Astrocyte (in vitro differentiated cells and primary cell): ENCODE data around the gene GPBAR1. TPM values are rescaled to one million over a fixed set of nuclear protein-coding genes. Genes with fewer than 3 reads are reported as not detected.

Source experiments
- DNase-seq: peaks from one replicate; pipeline ENCODE4 v3.0.0-alpha.2; 2010; ENCODE audit warnings: low read depth
- FAIRE-seq: peaks from 2 replicates; lab custom pipeline; 2011; peaks lifted over from hg19 to GRCh38; lab: Jason Lieb, UNC
- H2AFZ ChIP-seq: 2 replicates; pipeline ENCODE4 v1.6.0; 2012; ENCODE audit warnings: low read depth, low read length, inconsistent platforms
- H3K27ac ChIP-seq: 2 replicates; pipeline ENCODE4 v1.5.1; 2011; ENCODE audit warnings: low read depth, low read length, inconsistent platforms
- H3K27me3 ChIP-seq: 2 replicates; pipeline ENCODE4 v1.6.0; 2011; ENCODE audit warnings: low read length, inconsistent platforms; ENCODE audit not compliant: insufficient read depth
- H3K36me3 ChIP-seq: 2 replicates; pipeline ENCODE4 v1.5.1; 2011; ENCODE audit warnings: low read length, inconsistent platforms; ENCODE audit not compliant: insufficient read depth
- H3K4me1 ChIP-seq: 2 replicates; pipeline ENCODE4 v1.5.1; 2011; ENCODE audit warnings: low read length, inconsistent platforms; ENCODE audit not compliant: insufficient read depth
- H3K4me2 ChIP-seq: 2 replicates; pipeline ENCODE4 v1.6.0; 2012; ENCODE audit warnings: low read length, inconsistent platforms
- H3K4me3 ChIP-seq: 2 replicates; pipeline ENCODE4 v1.5.1; 2011; ENCODE audit warnings: low read depth, mild to moderate bottlenecking, low read length, inconsistent platforms; ENCODE audit not compliant: insufficient read depth
- H3K79me2 ChIP-seq: 2 replicates; pipeline ENCODE4 v1.6.0; 2012; ENCODE audit warnings: mild to moderate bottlenecking, low read length, inconsistent platforms; ENCODE audit not compliant: insufficient read depth
- H3K9ac ChIP-seq: 2 replicates; pipeline ENCODE4 v1.6.0; 2012; ENCODE audit warnings: mild to moderate bottlenecking, low read length, inconsistent platforms
- H3K9me3 ChIP-seq: 2 replicates; pipeline ENCODE4 v1.5.1; 2012; ENCODE audit warnings: low read depth, mild to moderate bottlenecking, low read length, inconsistent platforms; ENCODE audit not compliant: insufficient read depth
- H4K20me1 ChIP-seq: 2 replicates; pipeline ENCODE4 v1.6.0; 2012; ENCODE audit warnings: low read length, inconsistent platforms; ENCODE audit not compliant: insufficient read depth
- H3K27ac Mint-ChIP-seq: one replicate; pipeline ENCODE4 v1.8.0; 2021; ENCODE audit warnings: mild to moderate bottlenecking, mixed read lengths; ENCODE audit not compliant: unreplicated experiment
- H3K27me3 Mint-ChIP-seq: one replicate; pipeline ENCODE4 v1.8.0; 2021; ENCODE audit warnings: low read depth, mixed read lengths; ENCODE audit not compliant: unreplicated experiment
- H3K36me3 Mint-ChIP-seq: one replicate; pipeline ENCODE4 v1.8.0; 2021; ENCODE audit warnings: low read depth, mixed read lengths; ENCODE audit not compliant: unreplicated experiment
- H3K4me1 Mint-ChIP-seq: one replicate; pipeline ENCODE4 v1.8.0; 2021; ENCODE audit warnings: low read depth, mixed read lengths; ENCODE audit not compliant: unreplicated experiment
- H3K4me3 Mint-ChIP-seq: one replicate; pipeline ENCODE4 v1.8.0; 2021; ENCODE audit warnings: mild to moderate bottlenecking, moderate library complexity, mixed read lengths; ENCODE audit not compliant: unreplicated experiment
- H3K9me3 Mint-ChIP-seq: one replicate; pipeline ENCODE4 v1.8.0; 2021; ENCODE audit warnings: mild to moderate bottlenecking, mixed read lengths; ENCODE audit not compliant: unreplicated experiment
- EZH2 ChIP-seq: IDR thresholded peaks from 2 replicates; pipeline ENCODE4 v1.6.1; 2012; ENCODE audit warnings: mild to moderate bottlenecking, low read length, inconsistent platforms; ENCODE audit not compliant: insufficient read depth
- total RNA-seq: library from RNA; stranded (reverse); gene quantifications from 2 replicates; pipeline ENCODE4 v1.2.1, GENCODE V29; 2021
- TF ChIP-seq, protein P1 (sequence below): IDR thresholded peaks from 2 replicates; pipeline ENCODE4 v1.5.1; 2011; ENCODE audit warnings: low read depth, mild to moderate bottlenecking, inconsistent platforms, low read length, moderate library complexity; ENCODE audit not compliant: insufficient read depth

GPBAR1 gene
- total RNA-seq, 1 donor from 2014 or later, result 0.70 TPM

DNA sequence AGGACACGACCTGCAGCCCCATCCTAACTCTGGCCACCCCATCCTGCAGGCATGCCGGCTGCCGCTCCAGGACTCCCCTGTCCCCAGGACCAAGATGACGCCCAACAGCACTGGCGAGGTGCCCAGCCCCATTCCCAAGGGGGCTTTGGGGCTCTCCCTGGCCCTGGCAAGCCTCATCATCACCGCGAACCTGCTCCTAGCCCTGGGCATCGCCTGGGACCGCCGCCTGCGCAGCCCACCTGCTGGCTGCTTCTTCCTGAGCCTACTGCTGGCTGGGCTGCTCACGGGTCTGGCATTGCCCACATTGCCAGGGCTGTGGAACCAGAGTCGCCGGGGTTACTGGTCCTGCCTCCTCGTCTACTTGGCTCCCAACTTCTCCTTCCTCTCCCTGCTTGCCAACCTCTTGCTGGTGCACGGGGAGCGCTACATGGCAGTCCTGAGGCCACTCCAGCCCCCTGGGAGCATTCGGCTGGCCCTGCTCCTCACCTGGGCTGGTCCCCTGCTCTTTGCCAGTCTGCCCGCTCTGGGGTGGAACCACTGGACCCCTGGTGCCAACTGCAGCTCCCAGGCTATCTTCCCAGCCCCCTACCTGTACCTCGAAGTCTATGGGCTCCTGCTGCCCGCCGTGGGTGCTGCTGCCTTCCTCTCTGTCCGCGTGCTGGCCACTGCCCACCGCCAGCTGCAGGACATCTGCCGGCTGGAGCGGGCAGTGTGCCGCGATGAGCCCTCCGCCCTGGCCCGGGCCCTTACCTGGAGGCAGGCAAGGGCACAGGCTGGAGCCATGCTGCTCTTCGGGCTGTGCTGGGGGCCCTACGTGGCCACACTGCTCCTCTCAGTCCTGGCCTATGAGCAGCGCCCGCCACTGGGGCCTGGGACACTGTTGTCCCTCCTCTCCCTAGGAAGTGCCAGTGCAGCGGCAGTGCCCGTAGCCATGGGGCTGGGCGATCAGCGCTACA, 2.1 kb downstream of the GPBAR1 start:
- peaks cover 30% of the 10 kb centered on the region for H3K4me1 Mint-ChIP-seq
- no peaks in the 10 kb centered on the region for H3K27me3 ChIP-seq
- no peak overlapping the region for H2AFZ ChIP-seq
- no peaks in the 10 kb centered on the region for H3K9me3 ChIP-seq
- no peak overlapping the region for H3K27ac Mint-ChIP-seq
- no peaks in the 10 kb centered on the region for H3K9me3 Mint-ChIP-seq
- H3K9ac ChIP-seq, result no peak overlapping the region
- FAIRE-seq, result no peak
- peaks cover 14% of the 10 kb centered on the region for H3K4me1 ChIP-seq
- peaks cover 8% of the 10 kb centered on the region for H3K79me2 ChIP-seq
- TF ChIP-seq, protein P1, sequence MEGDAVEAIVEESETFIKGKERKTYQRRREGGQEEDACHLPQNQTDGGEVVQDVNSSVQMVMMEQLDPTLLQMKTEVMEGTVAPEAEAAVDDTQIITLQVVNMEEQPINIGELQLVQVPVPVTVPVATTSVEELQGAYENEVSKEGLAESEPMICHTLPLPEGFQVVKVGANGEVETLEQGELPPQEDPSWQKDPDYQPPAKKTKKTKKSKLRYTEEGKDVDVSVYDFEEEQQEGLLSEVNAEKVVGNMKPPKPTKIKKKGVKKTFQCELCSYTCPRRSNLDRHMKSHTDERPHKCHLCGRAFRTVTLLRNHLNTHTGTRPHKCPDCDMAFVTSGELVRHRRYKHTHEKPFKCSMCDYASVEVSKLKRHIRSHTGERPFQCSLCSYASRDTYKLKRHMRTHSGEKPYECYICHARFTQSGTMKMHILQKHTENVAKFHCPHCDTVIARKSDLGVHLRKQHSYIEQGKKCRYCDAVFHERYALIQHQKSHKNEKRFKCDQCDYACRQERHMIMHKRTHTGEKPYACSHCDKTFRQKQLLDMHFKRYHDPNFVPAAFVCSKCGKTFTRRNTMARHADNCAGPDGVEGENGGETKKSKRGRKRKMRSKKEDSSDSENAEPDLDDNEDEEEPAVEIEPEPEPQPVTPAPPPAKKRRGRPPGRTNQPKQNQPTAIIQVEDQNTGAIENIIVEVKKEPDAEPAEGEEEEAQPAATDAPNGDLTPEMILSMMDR, result no peak
- TF ChIP-seq EZH2, result no peak
- H3K36me3 Mint-ChIP-seq, result peaks cover 21% of the 10 kb centered on the region
- H3K4me2 ChIP-seq, result no peak overlapping the region
- H3K27me3 Mint-ChIP-seq, result no peaks in the 10 kb centered on the region
- peaks cover 39% of the 10 kb centered on the region for H4K20me1 ChIP-seq
- H3K4me3 Mint-ChIP-seq, result no peak overlapping the region
- H3K4me3 ChIP-seq, result no peak overlapping the region
- H3K36me3 ChIP-seq, result peaks cover 21% of the 10 kb centered on the region
- no peak for DNase-seq
- H3K27ac ChIP-seq, result no peak overlapping the region

DNA sequence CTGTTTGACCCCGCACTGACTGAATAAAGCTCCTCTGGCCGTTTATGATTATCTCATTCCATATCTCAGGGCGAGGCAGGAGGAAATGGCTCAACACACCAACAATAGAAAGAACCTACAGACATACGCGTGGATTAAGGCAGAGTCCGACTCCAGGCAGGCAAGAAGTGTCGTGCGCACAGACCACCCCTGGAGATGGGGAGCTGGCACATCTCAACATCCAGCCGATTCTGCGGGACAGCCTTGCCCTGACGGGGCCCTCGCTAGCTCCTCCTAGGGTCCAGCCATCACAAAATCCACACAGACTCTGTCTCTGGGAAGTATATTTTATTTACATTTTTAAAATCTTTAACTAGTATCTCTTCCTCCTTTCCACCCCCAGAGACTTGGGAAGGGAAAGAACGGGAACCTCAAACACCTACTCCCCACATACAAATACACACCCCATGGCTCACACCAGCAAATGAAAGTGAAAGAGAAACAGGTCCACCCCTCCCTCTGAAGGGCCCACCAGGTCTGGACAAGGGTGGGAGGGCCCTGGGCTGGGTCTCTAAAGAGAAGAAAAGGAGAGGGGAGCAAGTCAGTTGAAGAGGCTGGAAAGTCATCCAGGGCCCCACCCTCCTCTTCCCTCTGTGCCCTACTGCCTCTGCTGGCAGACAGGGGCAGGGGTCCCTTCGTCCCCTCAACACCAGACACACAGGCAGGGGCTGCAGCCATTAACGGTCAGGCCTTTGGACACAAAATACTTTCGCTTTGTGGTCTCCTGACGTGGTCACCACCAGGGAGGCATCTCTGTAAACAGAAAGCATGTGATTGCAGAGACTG, 3.2 kb downstream of the GPBAR1 start:
- H3K4me1 Mint-ChIP-seq, result peaks cover 26% of the 10 kb centered on the region
- Histone ChIP-seq H3K27me3 (no peaks in the 10 kb centered on the region), H3K9ac (no peak overlapping the region), H3K4me3 (no peak overlapping the region), H3K9me3 (no peaks in the 10 kb centered on the region), H4K20me1 (peaks cover 36% of the 10 kb centered on the region), H3K4me2 (no peak overlapping the region), H3K4me1 (peaks cover 7% of the 10 kb centered on the region), H2AFZ (no peak overlapping the region), H3K79me2 (peaks cover 10% of the 10 kb centered on the region), H3K36me3 (peaks cover 21% of the 10 kb centered on the region), H3K27ac (no peak overlapping the region)
- H3K27me3 Mint-ChIP-seq, result no peaks in the 10 kb centered on the region
- H3K9me3 Mint-ChIP-seq, result no peaks in the 10 kb centered on the region
- peaks cover 21% of the 10 kb centered on the region for H3K36me3 Mint-ChIP-seq
- DNase-seq (no peak), FAIRE-seq (no peak)
- H3K27ac Mint-ChIP-seq, result peak overlapping the region; percentile 55
- TF ChIP-seq, protein P1, result no peak
- no peak for TF ChIP-seq EZH2
- H3K4me3 Mint-ChIP-seq, result peak overlapping the region; percentile 9
